Kidney (tissue), 14 donors: ENCODE measurements around the gene SEZ6L. TPM values are rescaled to one million over a fixed set of nuclear protein-coding genes. Genes with fewer than 3 reads are reported as not detected.
"Not testable (repeated sequence)": the region's sequence is repeated elsewhere in the genome, so short reads cannot be mapped to it uniquely, and the experiment has no call there.

Source experiments
- DNase-seq, 5 donors: peaks; one replicate each; pipeline ENCODE4 v3.0.0-alpha.2; 2013 to 2020
- FAIRE-seq: peaks from 2 replicates; lab custom pipeline; 2012; peaks lifted over from hg19 to GRCh38; lab: Jason Lieb, UNC
- H3K27ac ChIP-seq, 2 donors: one replicate each; pipeline ENCODE4 v1.7.0; 2013; ENCODE audit warnings: low read depth in 2 of 2, low read length in 2 of 2, inconsistent platforms in 1 of 2
- H3K27me3 ChIP-seq: one replicate; pipeline ENCODE4 v1.7.1; 2013; ENCODE audit warnings: low read length, inconsistent platforms; ENCODE audit not compliant: control insufficient read depth, insufficient read depth
- H3K36me3 ChIP-seq, 3 donors: one replicate each; pipeline versions ENCODE4 v1.7.0 to v1.7.1; 2013; ENCODE audit warnings: low read length in 3 of 3, control low read depth in 1 of 3, inconsistent platforms in 1 of 3; ENCODE audit not compliant: insufficient read depth in 3 of 3, control insufficient read depth in 2 of 3
- H3K4me1 ChIP-seq, 3 donors: one replicate each; pipeline versions ENCODE4 v1.7.0 to v1.7.1; 2013; ENCODE audit warnings: low read length in 3 of 3, inconsistent platforms in 1 of 3, low read depth in 1 of 3; ENCODE audit not compliant: control insufficient read depth in 2 of 3, insufficient read depth in 2 of 3
- H3K4me3 ChIP-seq, 3 donors: one replicate each; pipeline versions ENCODE4 v1.7.0 to v1.8.1; 2013; ENCODE audit warnings: low read length in 3 of 3, control low read depth in 1 of 3, inconsistent platforms in 1 of 3
- H3K9ac ChIP-seq, 3 donors: one replicate each; pipeline versions ENCODE4 v1.7.0 to v1.7.1; 2013; ENCODE audit warnings: low read length in 3 of 3, control low read depth in 1 of 3, inconsistent platforms in 1 of 3
- H3K9me3 ChIP-seq, 3 donors: one replicate each; pipeline versions ENCODE4 v1.7.0 to v1.7.1; 2013; ENCODE audit warnings: low read length in 3 of 3, control low read depth in 1 of 3, inconsistent platforms in 1 of 3; ENCODE audit not compliant: control insufficient read depth in 2 of 3, insufficient read depth in 1 of 3
- intact Hi-C: fragments of 100-400 bp; cut with DNase I; formaldehyde crosslinking; loops from one replicate; pipeline ENCODE4 v1.11.1; 2022
- polyA plus RNA-seq: library from polyadenylated mRNA; stranded (reverse); fragments of 350-450 nt; fragmentation: Illumina TruSeq; extraction: RNeasy Lipid Tissue Mini Kit (QIAGEN cat#74804); gene quantifications from one replicate; pipeline ENCODE4 v1.2.3, GENCODE V29; 2014; ENCODE audit warnings: low read depth, low replicate concordance; ENCODE audit not compliant: insufficient read depth
- total RNA-seq: library from RNA; stranded (reverse); fragmentation: NEBNext Ultra II Directional; extraction: Animal tissue kit (Norgen Biotek cat#: 25700); gene quantifications from one replicate; pipeline ENCODE4 v1.2.1, GENCODE V29; 2021
- TF ChIP-seq, protein P1 (sequence below): IDR thresholded peaks from 3 replicates; pipeline ENCODE4 v1.5.1; 2012; ENCODE audit warnings: mild to moderate bottlenecking, moderate library complexity, borderline replicate concordance; ENCODE audit not compliant: insufficient read depth; ENCODE audit errors: extremely low read depth
- donor health status: control.
- donor health status: control.
- donor health status: control.
- donor health status: control.
- donor health status: control.
- donor health status: DM: yes; HTN: yes; CAD: no.
- donor health status: Normal renal cell carcinoma (clear cell type).

Gene SEZ6L
- total and polyA plus RNA-seq, 2 donors from 2014 or later = 0.09 to 0.19 TPM

DNA sequence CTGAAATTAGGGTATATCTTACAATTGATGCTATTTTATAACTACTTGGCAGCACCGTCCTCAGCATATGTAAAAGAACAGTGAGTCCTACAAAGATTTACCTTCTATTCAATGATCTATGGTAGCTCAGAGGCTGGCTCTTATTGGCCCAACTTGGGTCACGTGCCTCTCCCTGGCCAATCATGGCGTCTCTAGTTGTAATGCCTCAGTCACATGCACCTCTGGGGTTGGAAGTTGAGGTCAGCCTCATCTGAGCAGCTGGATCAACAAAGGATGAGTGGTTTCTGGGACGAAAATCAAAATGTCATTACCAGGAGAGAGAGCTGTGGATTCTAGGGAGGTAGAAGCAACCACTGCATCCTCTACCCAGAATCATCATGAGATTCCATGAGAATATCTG, 236.9 kb downstream of the SEZ6L start:
- H3K9ac ChIP-seq = no peak overlapping the region

DNA sequence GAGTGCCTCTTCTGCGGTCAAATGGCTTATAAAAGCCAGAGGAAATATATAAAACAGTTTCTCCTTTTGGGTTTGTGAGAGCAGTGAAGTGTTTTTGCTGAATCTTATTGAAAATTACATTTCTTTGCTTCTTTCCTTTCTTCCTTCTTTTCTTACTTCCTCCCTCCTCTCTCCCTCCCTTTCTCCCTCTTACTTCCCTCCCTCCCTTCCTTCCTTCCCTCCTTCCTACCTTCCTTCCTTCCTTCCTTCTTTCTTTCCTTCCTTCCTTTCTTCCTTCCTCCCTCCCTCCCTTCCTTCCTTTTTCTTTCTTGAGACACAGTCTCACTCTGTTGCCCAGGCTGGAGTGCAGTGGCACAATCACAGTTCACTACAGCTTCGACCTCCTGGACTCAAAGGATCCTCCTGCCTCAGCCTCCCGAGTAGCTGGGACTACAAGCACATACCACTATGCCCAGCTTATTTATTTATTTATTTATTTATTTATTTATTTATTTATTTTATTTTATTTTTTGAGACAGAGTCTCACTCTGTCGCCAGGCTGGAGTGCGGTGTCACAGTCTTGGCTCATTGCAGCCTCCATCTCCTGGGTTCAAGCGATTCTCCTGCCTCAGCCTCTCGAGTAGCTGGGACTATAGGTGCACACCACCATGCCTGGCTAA, 239.4 kb downstream of the SEZ6L start:
- H3K4me1 ChIP-seq, H3K27me3 ChIP-seq, H3K4me3 ChIP-seq, H3K36me3 ChIP-seq, H3K27ac ChIP-seq, intact Hi-C loops, DNase-seq, H3K9me3 ChIP-seq, H3K9ac ChIP-seq, FAIRE-seq: not testable (repeated sequence)

More for the DNA sequence above, 236.9 kb downstream of the SEZ6L start:
- H3K27ac ChIP-seq = no peak overlapping the region
- no peaks in the 10 kb centered on the region for H3K4me1 ChIP-seq
- H3K9me3 ChIP-seq = no peaks in the 10 kb centered on the region
- DNase-seq (no peak), FAIRE-seq (no peak)
- H3K36me3 ChIP-seq = no peaks in the 10 kb centered on the region
- H3K4me3 ChIP-seq = no peak overlapping the region
- intact Hi-C loops = no loop called here
- TF ChIP-seq, protein P1, sequence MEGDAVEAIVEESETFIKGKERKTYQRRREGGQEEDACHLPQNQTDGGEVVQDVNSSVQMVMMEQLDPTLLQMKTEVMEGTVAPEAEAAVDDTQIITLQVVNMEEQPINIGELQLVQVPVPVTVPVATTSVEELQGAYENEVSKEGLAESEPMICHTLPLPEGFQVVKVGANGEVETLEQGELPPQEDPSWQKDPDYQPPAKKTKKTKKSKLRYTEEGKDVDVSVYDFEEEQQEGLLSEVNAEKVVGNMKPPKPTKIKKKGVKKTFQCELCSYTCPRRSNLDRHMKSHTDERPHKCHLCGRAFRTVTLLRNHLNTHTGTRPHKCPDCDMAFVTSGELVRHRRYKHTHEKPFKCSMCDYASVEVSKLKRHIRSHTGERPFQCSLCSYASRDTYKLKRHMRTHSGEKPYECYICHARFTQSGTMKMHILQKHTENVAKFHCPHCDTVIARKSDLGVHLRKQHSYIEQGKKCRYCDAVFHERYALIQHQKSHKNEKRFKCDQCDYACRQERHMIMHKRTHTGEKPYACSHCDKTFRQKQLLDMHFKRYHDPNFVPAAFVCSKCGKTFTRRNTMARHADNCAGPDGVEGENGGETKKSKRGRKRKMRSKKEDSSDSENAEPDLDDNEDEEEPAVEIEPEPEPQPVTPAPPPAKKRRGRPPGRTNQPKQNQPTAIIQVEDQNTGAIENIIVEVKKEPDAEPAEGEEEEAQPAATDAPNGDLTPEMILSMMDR = no peak
- H3K27me3 ChIP-seq = no peaks in the 10 kb centered on the region

GRCh38 chr22:26409719-26410335, 240.6 kb downstream of the SEZ6L start:
- H3K27ac ChIP-seq = no peak overlapping the region
- no peaks in the 10 kb centered on the region for H3K4me1 ChIP-seq
- H3K36me3 ChIP-seq = no peaks in the 10 kb centered on the region
- H3K9me3 ChIP-seq = no peaks in the 10 kb centered on the region
- H3K4me3 ChIP-seq = no peak overlapping the region
- FAIRE-seq (no peak), DNase-seq (no peak)
- TF ChIP-seq, protein P1 = no peak
- H3K27me3 ChIP-seq = no peaks in the 10 kb centered on the region
- intact Hi-C loops = no loop called here
- no peak overlapping the region for H3K9ac ChIP-seq

GRCh38 chr22:26410386-26410785, 241.1 kb downstream of the SEZ6L start:
- FAIRE-seq (no peak), DNase-seq (no peak)
- H3K36me3 ChIP-seq = no peaks in the 10 kb centered on the region
- H3K9ac ChIP-seq = no peak overlapping the region
- H3K27ac ChIP-seq = no peak overlapping the region
- no peaks in the 10 kb centered on the region for H3K27me3 ChIP-seq
- H3K4me3 ChIP-seq = no peak overlapping the region
- TF ChIP-seq, protein P1 = no peak
- H3K4me1 ChIP-seq = no peaks in the 10 kb centered on the region
- no peaks in the 10 kb centered on the region for H3K9me3 ChIP-seq
- intact Hi-C loops = no loop called here
